CD4-positive, alpha-beta T cell (primary cell): ENCODE results near the gene SULT4A1. TPM values are rescaled to one million over a fixed set of nuclear protein-coding genes. Genes with fewer than 3 reads are reported as not detected.
A peak's percentile ranks its signal among the peaks of the same experiment; 100 is the strongest.

Experiments used
- ATAC-seq: fragments of 200-7000 bp; cut with Tn5 transposase; one replicate; pipeline ENCODE4 v1.10.0; 2022; ENCODE audit warnings: mild to moderate bottlenecking; ENCODE audit not compliant: poor library complexity
- CTCF ChIA-PET: fragments of 350-600 bp; sonication (Branson Sonifier 250); formaldehyde crosslinking; loops from one replicate; lab custom pipeline; 2021; ENCODE audit warnings: antibody characterized with exemption, inconsistent platforms; lab: Charles Lee
- POLR2A ChIA-PET: fragments of 350-600 bp; sonication (Branson Sonifier 250); formaldehyde crosslinking; loops from one replicate; lab custom pipeline; 2021; ENCODE audit warnings: antibody characterized with exemption, inconsistent platforms; lab: Charles Lee
- DNase-seq, 14 experiments: peaks; one replicate each; pipeline ENCODE4 v3.0.0-alpha.2; 2013 to 2020; ENCODE audit warnings: mixed read lengths in 2 of 14
- H3K27ac ChIP-seq, 2 donors: one replicate each; pipeline versions ENCODE4 v1.5.1 to v1.7.0; 2013; ENCODE audit warnings: low read length in 2 of 2, low read depth in 1 of 2, mild to moderate bottlenecking in 1 of 2
- H3K27me3 ChIP-seq, 2 experiments: 1 replicate in 1 of 2; 2 replicates in 1 of 2; pipeline versions ENCODE4 v1.6.1 to v1.7.0; 2013; ENCODE audit warnings: low read length in 2 of 2, control low read depth in 1 of 2, mild to moderate bottlenecking in 1 of 2, moderate library complexity in 1 of 2; ENCODE audit not compliant: insufficient read depth in 2 of 2, control insufficient read depth in 1 of 2
- H3K36me3 ChIP-seq: one replicate; pipeline ENCODE4 v1.6.1; 2013; ENCODE audit warnings: low read length, control low read depth; ENCODE audit not compliant: insufficient read depth
- H3K4me1 ChIP-seq: one replicate; pipeline ENCODE4 v1.6.1; 2013; ENCODE audit warnings: low read length, control low read depth; ENCODE audit not compliant: insufficient read depth
- H3K4me3 ChIP-seq: one replicate; pipeline ENCODE4 v1.5.1; 2013; ENCODE audit warnings: mild to moderate bottlenecking, low read length, moderate library complexity
- H3K9me3 ChIP-seq, 2 experiments: 1 replicate in 1 of 2; 2 replicates in 1 of 2; pipeline versions ENCODE4 v1.6.1 to v1.7.0; 2013; ENCODE audit warnings: low read length in 2 of 2, mild to moderate bottlenecking in 2 of 2, control low read depth in 1 of 2, moderate library complexity in 1 of 2; ENCODE audit not compliant: control insufficient read depth in 1 of 2, insufficient read depth in 1 of 2
- H3K27ac Mint-ChIP-seq: one replicate; pipeline ENCODE4 v1.8.0; 2020; ENCODE audit warnings: mixed read lengths
- H3K27me3 Mint-ChIP-seq: one replicate; pipeline ENCODE4 v1.8.0; 2021; ENCODE audit warnings: mixed read lengths
- H3K36me3 Mint-ChIP-seq: one replicate; pipeline ENCODE4 v1.8.0; 2021; ENCODE audit warnings: low read depth, mixed read lengths
- H3K4me1 Mint-ChIP-seq: one replicate; pipeline ENCODE4 v1.8.0; 2021; ENCODE audit warnings: low read depth, mixed read lengths
- H3K4me3 Mint-ChIP-seq: one replicate; pipeline ENCODE4 v1.8.0; 2020; ENCODE audit warnings: mild to moderate bottlenecking, mixed read lengths
- H3K9me3 Mint-ChIP-seq: one replicate; pipeline ENCODE4 v1.8.0; 2020; ENCODE audit warnings: mixed read lengths
- CTCF ChIP-seq: fragments of 200-600 bp; IDR thresholded peaks from one replicate; pipeline ENCODE4 v1.8.0; 2022; ENCODE audit warnings: antibody characterized with exemption, mild to moderate bottlenecking
- intact Hi-C, 2 experiments: fragments of 100-400 bp; cut with DNase I in 1 of 2; cut with micrococcal nuclease in 1 of 2; formaldehyde crosslinking; loops; one replicate each; pipeline versions ENCODE4 v1.15.1 to v1.9.0; 2023 to 2025; cut with DNase I, micrococcal nuclease
- total RNA-seq, 174 experiments: library from RNA in 2 of 174; stranded (reverse) in 2 of 174; gene quantifications; one replicate each; pipeline ENCODE4 v1.2.3 and lab custom pipeline; 2021 to 2026

Gene SULT4A1
- total RNA-seq, 2 experiments from 2014 or later = not detected

- peak; percentile 45 for TF ChIP-seq CTCF
- Mint-ChIP-seq H3K4me3 (no peak overlapping the region), H3K27me3 (peaks cover 28% of the 10 kb centered on the region), H3K9me3 (no peaks in the 10 kb centered on the region), H3K36me3 (no peaks in the 10 kb centered on the region), H3K27ac (no peak overlapping the region), H3K4me1 (no peaks in the 10 kb centered on the region)
- Histone ChIP-seq H3K4me1 (peaks cover 3% of the 10 kb centered on the region), H3K4me3 (no peak overlapping the region), H3K36me3 (no peaks in the 10 kb centered on the region), H3K27ac (no peak overlapping the region), H3K9me3 (peaks cover 0 to 4% of the 10 kb centered on the region in 2 experiments), H3K27me3 (peaks cover 9 to 14% of the 10 kb centered on the region in 2 experiments)
- ATAC-seq = peak; percentile 37
- POLR2A ChIA-PET = no interaction called here
- CTCF ChIA-PET = interaction anchor here (1.3 kb wide), 1 partner anchor 63 kb away, joined by 13 read pairs; no protein-coding TSS in a partner anchor
- intact Hi-C loops = loop anchor here in 1 of 2 experiments (10.0 kb wide), 1 partner anchor 742 kb away; no protein-coding TSS in a partner anchor
- DNase-seq = peak in 11 of 14 experiments; percentile 7 to 69 (median 25)
These were observed 20.8 kb upstream of the SULT4A1 start for GRCh38 chr22:43883012-43883661.

- intact Hi-C loops = loop anchor here in 1 of 2 experiments (10.0 kb wide), 1 partner anchor 743 kb away; no protein-coding TSS in a partner anchor
- ChIA-PET CTCF (interaction anchor here (1.3 kb wide), 1 partner anchor 64 kb away, joined by 13 read pairs; no protein-coding TSS in a partner anchor), POLR2A (no interaction called here)
- peaks cover 33% of the 10 kb centered on the region for H3K27me3 Mint-ChIP-seq
- peaks cover 3% of the 10 kb centered on the region for H3K4me1 ChIP-seq
- peaks cover 5 to 11% of the 10 kb centered on the region in 2 experiments for H3K27me3 ChIP-seq
- no peak for ATAC-seq
- H3K4me1 Mint-ChIP-seq = no peaks in the 10 kb centered on the region
- no peak overlapping the region for H3K4me3 ChIP-seq
- no peak overlapping the region for H3K27ac ChIP-seq
- no peaks in the 10 kb centered on the region for H3K9me3 Mint-ChIP-seq
- H3K9me3 ChIP-seq = peaks cover 0 to 4% of the 10 kb centered on the region in 2 experiments
- no peaks in the 10 kb centered on the region for H3K36me3 Mint-ChIP-seq
- no peak for TF ChIP-seq CTCF
- no peak overlapping the region for H3K27ac Mint-ChIP-seq
- H3K36me3 ChIP-seq = no peaks in the 10 kb centered on the region
- no peak overlapping the region for H3K4me3 Mint-ChIP-seq
- DNase-seq = no peak
These were observed 19.9 kb upstream of the SULT4A1 start for GRCh38 chr22:43882122-43882767.

- H3K4me1 ChIP-seq = peaks cover 3% of the 10 kb centered on the region
- H3K27me3 ChIP-seq = peaks cover 3 to 15% of the 10 kb centered on the region in 2 experiments
- H3K4me3 ChIP-seq = no peak overlapping the region
- ChIA-PET POLR2A (no interaction called here), CTCF (no interaction called here)
- Mint-ChIP-seq H3K27ac (no peak overlapping the region), H3K4me3 (no peak overlapping the region), H3K9me3 (no peaks in the 10 kb centered on the region), H3K4me1 (no peaks in the 10 kb centered on the region), H3K27me3 (peaks cover 32% of the 10 kb centered on the region), H3K36me3 (no peaks in the 10 kb centered on the region)
- DNase-seq (no peak), ATAC-seq (no peak)
- no peak for TF ChIP-seq CTCF
- H3K9me3 ChIP-seq = peaks cover 0 to 4% of the 10 kb centered on the region in 2 experiments
- no peak overlapping the region for H3K27ac ChIP-seq
- no peaks in the 10 kb centered on the region for H3K36me3 ChIP-seq
- intact Hi-C loops = loop anchor here in 1 of 2 experiments (10.0 kb wide), 1 partner anchor 743 kb away; no protein-coding TSS in a partner anchor
These were observed 19.1 kb upstream of the SULT4A1 start for GRCh38 chr22:43881091-43882061.
